OCI-LY3 (cell line): Measurements from ENCODE around the gene FSTL5.

Source experiments
- H2AFZ ChIP-seq: fragments of 200-600, 300-600 bp; shearing (Covaris generic); 2 replicates; pipeline ENCODE4 v1.6.0; 2014; ENCODE audit warnings: antibody characterized with exemption, low read depth, low read length
- H3K27ac ChIP-seq: fragments of 200-600, 300-600 bp; sonication (generic); 2 replicates; pipeline ENCODE4 v1.5.1; 2014; ENCODE audit warnings: mild to moderate bottlenecking, low read length, moderate library complexity, mixed read lengths
- H3K27me3 ChIP-seq: fragments of 200-600, 300-600 bp; sonication (generic); 2 replicates; pipeline ENCODE4 v1.6.1; 2014; ENCODE audit warnings: low read depth, low read length, mixed read lengths
- H3K36me3 ChIP-seq: fragments of 200-600, 300-600 bp; sonication (generic); replicated peaks from 2 replicates; pipeline ENCODE3; 2014; ENCODE audit warnings: low read depth, low read length, mixed read lengths
- H3K4me1 ChIP-seq: fragments of 300-600, 200-600 bp; sonication (generic); 2 replicates; pipeline ENCODE4 v1.6.1; 2014; ENCODE audit warnings: low read length, mixed read lengths
- H3K4me2 ChIP-seq: fragments of 200-600, 300-600 bp; sonication (generic); 2 replicates; pipeline ENCODE4 v1.6.1; 2014; ENCODE audit warnings: low read length, mixed read lengths
- H3K4me3 ChIP-seq: fragments of 300-600, 200-600 bp; sonication (generic); 2 replicates; pipeline ENCODE4 v1.5.1; 2014; ENCODE audit warnings: antibody characterized with exemption, mild to moderate bottlenecking, low read length, moderate library complexity
- H3K79me2 ChIP-seq: fragments of 300-600, 200-600 bp; shearing (Covaris generic); 2 replicates; pipeline ENCODE4 v1.6.1; 2014; ENCODE audit warnings: mild to moderate bottlenecking, low read length, mixed read lengths
- H3K9ac ChIP-seq: fragments of 300-600, 200-600 bp; shearing (Covaris generic); 2 replicates; pipeline ENCODE4 v1.6.0; 2014; ENCODE audit warnings: mild to moderate bottlenecking, low read length, moderate library complexity
- H3K9me3 ChIP-seq: fragments of 200-600, 300-600 bp; shearing (Covaris generic); 2 replicates; pipeline ENCODE4 v1.6.1; 2014; ENCODE audit warnings: low read length, mixed read lengths; ENCODE audit not compliant: insufficient read depth
- H4K20me1 ChIP-seq: fragments of 200-600, 300-600 bp; sonication (generic); 2 replicates; pipeline ENCODE4 v1.6.1; 2016; ENCODE audit warnings: low read length, mixed read lengths; ENCODE audit not compliant: insufficient read depth
- CTCF ChIP-seq: fragments of 200-600, 300-600 bp; sonication (generic); IDR thresholded peaks from 2 replicates; pipeline ENCODE4 v1.5.1; 2014; ENCODE audit warnings: antibody characterized with exemption, low read length, low read depth
- EZH2phosphoT487 ChIP-seq: fragments of 200-600 bp; shearing (Covaris generic); IDR thresholded peaks from 2 replicates; pipeline ENCODE4 v1.6.1; 2018; ENCODE audit warnings: antibody characterized with exemption, mixed run types, low read depth

FSTL5 gene

GRCh38 chr4:161900110-161900509 lies 263.7 kb downstream of the FSTL5 start:
- Histone ChIP-seq H3K36me3 (no peaks in the 10 kb centered on the region), H3K4me1 (peaks cover 4% of the 10 kb centered on the region), H3K27ac (no peak overlapping the region), H3K9me3 (no peaks in the 10 kb centered on the region), H3K27me3 (no peaks in the 10 kb centered on the region), H4K20me1 (no peaks in the 10 kb centered on the region), H2AFZ (no peak overlapping the region), H3K4me2 (no peak overlapping the region), H3K79me2 (no peaks in the 10 kb centered on the region), H3K9ac (no peak overlapping the region), H3K4me3 (no peak overlapping the region)
- no peak for TF ChIP-seq EZH2phosphoT487
- no peak for TF ChIP-seq CTCF

GRCh38 chr4:161894493-161895167 lies 269.2 kb downstream of the FSTL5 start:
- no peaks in the 10 kb centered on the region for H3K9me3 ChIP-seq
- H4K20me1 ChIP-seq = no peaks in the 10 kb centered on the region
- no peak for TF ChIP-seq CTCF
- no peak for TF ChIP-seq EZH2phosphoT487
- no peak overlapping the region for H3K4me2 ChIP-seq
- no peaks in the 10 kb centered on the region for H3K27me3 ChIP-seq
- no peak overlapping the region for H2AFZ ChIP-seq
- no peak overlapping the region for H3K9ac ChIP-seq
- H3K36me3 ChIP-seq = no peaks in the 10 kb centered on the region
- H3K79me2 ChIP-seq = no peaks in the 10 kb centered on the region
- H3K4me3 ChIP-seq = no peak overlapping the region
- H3K27ac ChIP-seq = no peak overlapping the region
- H3K4me1 ChIP-seq = peaks cover 13% of the 10 kb centered on the region

DNA sequence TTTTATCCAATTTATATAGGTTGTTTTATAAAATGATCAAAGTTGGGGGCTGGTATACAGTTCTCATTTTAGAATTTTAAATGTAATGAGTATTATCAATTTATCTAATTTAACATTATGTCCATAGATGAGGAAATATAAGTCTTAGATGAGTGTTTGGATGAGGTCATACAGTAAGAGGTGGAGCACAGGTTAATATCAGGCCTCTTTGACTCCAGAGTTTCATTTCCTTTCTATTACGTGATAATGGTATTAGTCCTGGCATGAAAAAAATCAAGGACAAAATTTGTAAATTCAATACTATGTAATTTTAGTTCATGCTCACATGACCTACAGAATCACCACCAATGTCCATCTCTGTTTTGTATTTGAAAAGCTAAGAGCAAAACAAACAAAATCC lies 269.8 kb downstream of the FSTL5 start:
- Histone ChIP-seq H2AFZ (no peak overlapping the region), H3K27me3 (no peaks in the 10 kb centered on the region), H3K27ac (no peak overlapping the region), H3K9me3 (no peaks in the 10 kb centered on the region), H3K36me3 (no peaks in the 10 kb centered on the region), H3K9ac (no peak overlapping the region), H3K4me1 (peaks cover 13% of the 10 kb centered on the region), H3K79me2 (no peaks in the 10 kb centered on the region), H3K4me2 (no peak overlapping the region), H4K20me1 (no peaks in the 10 kb centered on the region), H3K4me3 (no peak overlapping the region)
- no peak for TF ChIP-seq EZH2phosphoT487
- TF ChIP-seq CTCF = no peak

DNA sequence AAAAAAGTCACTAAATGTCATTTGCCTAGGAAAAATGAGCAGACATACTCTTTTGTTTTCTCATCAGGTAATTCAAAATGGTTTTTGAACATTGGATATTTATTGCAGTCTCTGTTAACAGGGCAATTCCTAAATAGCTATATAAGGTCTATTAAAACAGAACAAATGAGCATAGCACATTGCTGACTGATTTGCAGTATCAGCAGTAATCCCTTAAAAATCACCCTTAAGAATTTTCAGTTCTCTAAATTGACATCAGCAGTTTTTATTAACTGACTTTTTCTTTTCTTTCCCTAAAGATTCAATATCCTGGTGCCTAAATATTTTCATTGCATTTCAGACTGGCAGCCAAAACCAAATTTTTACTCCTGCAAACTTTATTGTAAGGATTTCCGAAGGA lies 270.2 kb downstream of the FSTL5 start:
- Histone ChIP-seq H3K27me3 (no peaks in the 10 kb centered on the region), H3K36me3 (no peaks in the 10 kb centered on the region), H3K27ac (no peak overlapping the region), H3K4me1 (peaks cover 13% of the 10 kb centered on the region), H3K79me2 (no peaks in the 10 kb centered on the region), H3K9ac (no peak overlapping the region), H2AFZ (no peak overlapping the region), H3K9me3 (no peaks in the 10 kb centered on the region), H4K20me1 (no peaks in the 10 kb centered on the region), H3K4me3 (no peak overlapping the region), H3K4me2 (no peak overlapping the region)
- TF ChIP-seq CTCF (no peak), EZH2phosphoT487 (no peak)
